IMR-90 (cell line): ENCODE data around the gene INPP5A. TPM values are rescaled to one million over a fixed set of nuclear protein-coding genes. Genes with fewer than 3 reads are reported as not detected.

ENCODE experiments used
- ATAC-seq: fragments of 200-7000 bp; cut with Tn5 transposase; 2 replicates; pipeline ENCODE4 v1.9.1; 2020; ENCODE audit warnings: low read depth, mild to moderate bottlenecking, moderate library complexity
- BruUV-seq: library from RNA; stranded (reverse); fragments of 400-500 nt; replicated peaks from 2 replicates; lab custom pipeline; 2021; lab: Mats Ljungman, UMichigan
- CTCF ChIA-PET: fragments of 300-600 bp; formaldehyde crosslinking; extraction: SDS; loops from one replicate; lab custom pipeline; 2021; ENCODE audit warnings: antibody characterized with exemption; lab: Yijun Ruan, JAX
- POLR2A ChIA-PET: fragments of 300-600 bp; sonication (Branson Sonifier 250); formaldehyde crosslinking; loops from one replicate; lab custom pipeline; 2022; ENCODE audit warnings: antibody characterized with exemption; ENCODE audit not compliant: unreplicated experiment; lab: Charles Lee
- DNase-seq: peaks from one replicate; pipeline ENCODE4 v3.0.0; 2013
- H2AFZ ChIP-seq: replicated peaks from 2 replicates; pipeline ENCODE3; 2013; ENCODE audit warnings: low read length, mild to moderate bottlenecking; ENCODE audit not compliant: poor library complexity
- H2AK5ac ChIP-seq: 2 replicates; pipeline ENCODE4 v1.6.1; 2013; ENCODE audit warnings: low read depth, low read length, inconsistent platforms
- H2AK9ac ChIP-seq: replicated peaks from 2 replicates; pipeline ENCODE3; 2013; ENCODE audit warnings: mild to moderate bottlenecking, low read depth, low read length, moderate library complexity; ENCODE audit not compliant: poor library complexity
- H2BK120ac ChIP-seq: 2 replicates; pipeline ENCODE4 v1.6.1; 2013; ENCODE audit warnings: low read depth, low read length, inconsistent platforms
- H2BK15ac ChIP-seq: 3 replicates; pipeline ENCODE4 v1.6.1; 2013; ENCODE audit warnings: low read depth, low read length, inconsistent platforms
- H2BK20ac ChIP-seq: 2 replicates; pipeline ENCODE4 v1.6.1; 2013; ENCODE audit warnings: low read depth, mild to moderate bottlenecking, inconsistent platforms, low read length, moderate library complexity
- H2BK5ac ChIP-seq: 2 replicates; pipeline ENCODE4 v1.6.1; 2013; ENCODE audit warnings: mild to moderate bottlenecking, low read depth, low read length, inconsistent platforms; ENCODE audit not compliant: poor library complexity, severe bottlenecking
- H3K14ac ChIP-seq: replicated peaks from 2 replicates; pipeline ENCODE4 v1.6.1; 2013; ENCODE audit warnings: low read depth, low read length, inconsistent platforms
- H3K18ac ChIP-seq: 2 replicates; pipeline ENCODE4 v1.6.1; 2013; ENCODE audit warnings: low read depth, low read length, control low read depth
- H3K23ac ChIP-seq: 2 replicates; pipeline ENCODE4 v1.6.1; 2013; ENCODE audit warnings: low read depth, low read length, inconsistent platforms
- H3K27ac ChIP-seq: 2 replicates; pipeline ENCODE4 v1.5.1; 2013; ENCODE audit warnings: mild to moderate bottlenecking, control low read depth, low read length; ENCODE audit not compliant: insufficient read depth
- H3K27me3 ChIP-seq: 2 replicates; pipeline ENCODE4 v1.6.1; 2013; ENCODE audit warnings: low read length; ENCODE audit not compliant: control insufficient read depth, insufficient read depth
- H3K36me3 ChIP-seq: 2 replicates; pipeline ENCODE4 v1.6.1; 2013; ENCODE audit warnings: low read length, mixed read lengths; ENCODE audit not compliant: control insufficient read depth, insufficient read depth
- H3K4ac ChIP-seq: 2 replicates; pipeline ENCODE4 v1.6.1; 2013; ENCODE audit warnings: low read depth, low read length, inconsistent platforms
- H3K4me1 ChIP-seq: 2 replicates; pipeline ENCODE4 v1.6.1; 2013; ENCODE audit warnings: low read length, mixed read lengths; ENCODE audit not compliant: control insufficient read depth, insufficient read depth
- H3K4me2 ChIP-seq: 2 replicates; pipeline ENCODE4 v1.6.1; 2013; ENCODE audit warnings: low read depth, mild to moderate bottlenecking, control low read depth, low read length, moderate library complexity
- H3K4me3 ChIP-seq: 2 replicates; pipeline ENCODE4 v1.5.1; 2013; ENCODE audit warnings: low read depth, mild to moderate bottlenecking, control low read depth, low read length, moderate library complexity; ENCODE audit not compliant: insufficient read depth
- H3K56ac ChIP-seq: 2 replicates; pipeline ENCODE4 v1.6.1; 2013; ENCODE audit warnings: low read length, inconsistent platforms; ENCODE audit not compliant: insufficient read depth; ENCODE audit errors: extremely low read depth
- H3K79me1 ChIP-seq, 2 experiments: 2 replicates each; pipeline ENCODE4 v1.6.1; 2013; ENCODE audit warnings: low read length in 2 of 2, inconsistent platforms in 1 of 2, low read depth in 1 of 2
- H3K9ac ChIP-seq: 2 replicates; pipeline ENCODE4 v1.6.1; 2013; ENCODE audit warnings: low read depth, low read length, control low read depth
- H3K9me1 ChIP-seq: 2 replicates; pipeline ENCODE4 v1.6.1; 2013; ENCODE audit warnings: low read length, inconsistent platforms; ENCODE audit not compliant: insufficient read depth
- H3K9me3 ChIP-seq: 2 replicates; pipeline ENCODE4 v1.6.1; 2013; ENCODE audit warnings: low read length; ENCODE audit not compliant: control insufficient read depth, insufficient read depth
- H4K20me1 ChIP-seq: 2 replicates; pipeline ENCODE4 v1.6.1; 2013; ENCODE audit warnings: low read length, inconsistent platforms; ENCODE audit not compliant: insufficient read depth
- H4K5ac ChIP-seq: 2 replicates; pipeline ENCODE4 v1.6.1; 2013; ENCODE audit warnings: mild to moderate bottlenecking, low read depth, low read length, control low read depth
- H4K8ac ChIP-seq, 2 experiments: 2 replicates each; pipeline ENCODE4 v1.6.1; 2013; ENCODE audit warnings: low read depth in 2 of 2, low read length in 2 of 2, control low read depth in 1 of 2, inconsistent platforms in 1 of 2
- H4K91ac ChIP-seq: 2 replicates; pipeline ENCODE4 v1.6.1; 2013; ENCODE audit warnings: low read depth, low read length, inconsistent platforms; ENCODE audit not compliant: insufficient read depth
- FOS ChIP-seq: fragments of 150-350 bp; IDR thresholded peaks from 2 replicates; pipeline ENCODE4 v1.6.1; 2016; ENCODE audit warnings: low read depth, low read length
- RAD21 ChIP-seq: IDR thresholded peaks from 2 replicates; pipeline ENCODE4 v1.6.1; 2012; ENCODE audit warnings: low read length, improper control_type of control experiment
- RFX5 ChIP-seq: IDR thresholded peaks from 2 replicates; pipeline ENCODE4 v1.8.0; 2012; ENCODE audit warnings: low read depth, mild to moderate bottlenecking, low read length, moderate library complexity
- WGBS, 2 experiments: methylation state at CpG; one replicate each; pipeline versions ENCODE4 v1.1.5 to v1.1.7; 2013; ENCODE audit warnings: missing lambda C conversion rate in 2 of 2; ENCODE audit not compliant: insufficient read length in 1 of 2; ENCODE audit errors: extremely low coverage in 2 of 2; 5-methylcytosine and 5-hydroxymethylcytosine counted together
- dilution Hi-C: fragments of 300-500 bp; cut with HindIII; formaldehyde crosslinking; loops from one replicate; pipeline ENCODE4 v1.14.3; 2018; ENCODE audit warnings: low sequenced_read_pairs; ENCODE audit not compliant: unreplicated experiment
- in situ Hi-C: fragments of 300-500 bp; cut with MboI; formaldehyde crosslinking; loops from 3 replicates; pipeline ENCODE4 v1.14.3; 2019; ENCODE audit warnings: low sequenced_read_pairs, inconsistent platforms, mixed read lengths
- intact Hi-C: fragments of 100-400 bp; cut with micrococcal nuclease; formaldehyde crosslinking; loops from 2 replicates; pipeline ENCODE4 v1.10.0; 2022
- polyA plus RNA-seq, 3 experiments: library from polyadenylated mRNA; depleted of rRNA; stranded (reverse); fragments of >200 nt; gene quantifications; 2 replicates each; pipeline ENCODE4 v1.2.3, GENCODE V29; 2012; ENCODE audit warnings: low replicate concordance in 1 of 3
- total RNA-seq: library from RNA; depleted of rRNA; stranded (reverse); fragments of >200 nt; gene quantifications from 2 replicates; pipeline ENCODE4 v1.2.3, GENCODE V29; 2012

INPP5A gene
- total and polyA plus RNA-seq, 2 of the 4 experiments (the other 2 are of a cell fraction) = 21.4 to 36.7 TPM

DNA sequence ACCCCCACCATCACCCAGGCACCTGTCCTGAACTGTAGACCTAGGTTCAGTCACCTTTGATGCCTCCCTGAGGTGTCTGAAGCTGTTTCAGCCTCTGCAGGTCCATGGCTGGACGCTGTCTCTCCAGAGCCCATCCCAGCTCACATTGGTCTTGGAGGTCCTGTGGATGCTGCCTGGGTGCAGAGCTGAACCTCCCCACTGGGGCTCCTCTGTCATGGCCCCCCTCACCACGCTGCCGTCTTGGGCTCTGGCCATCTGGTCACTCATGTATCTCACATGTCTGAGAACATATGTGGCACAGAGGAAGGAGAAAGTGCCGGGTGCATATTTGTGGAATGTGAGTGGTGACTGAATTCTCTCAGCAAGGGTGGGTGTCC, 139.5 kb downstream of the INPP5A start:
- H3K9ac ChIP-seq = no peak overlapping the region
- intact Hi-C loops = no loop called here

More for the DNA sequence above, 139.5 kb downstream of the INPP5A start:
- no peaks in the 10 kb centered on the region for H4K20me1 ChIP-seq
- peaks cover 3% of the 10 kb centered on the region; the same call in 1 of the 2 replicates for H3K9me1 ChIP-seq
- 100% methylated on average over 1 of the region's 4 CpGs; no CpG with 5 or more reads in 1 of the 2 experiments for WGBS, 2 experiments
- no peaks in the 10 kb centered on the region for H3K36me3 ChIP-seq
- no peak for DNase-seq
- no peak overlapping the region for H2BK120ac ChIP-seq
- no peaks in the 10 kb centered on the region for H3K27me3 ChIP-seq
- H2AFZ ChIP-seq = no peak overlapping the region
- peaks cover 18 to 22% of the 10 kb centered on the region in 2 experiments; a peak in 3 of 4 replicates for H3K79me1 ChIP-seq
- H2AK9ac ChIP-seq = no peak overlapping the region
- H3K27ac ChIP-seq = no peak overlapping the region
- H4K91ac ChIP-seq = no peak overlapping the region
- no peak overlapping the region for H4K5ac ChIP-seq
- H3K4me3 ChIP-seq = no peak overlapping the region
- in situ Hi-C loops (no loop called here), dilution Hi-C loops (no loop called here)
- ChIA-PET CTCF (no interaction called here), POLR2A (no interaction called here)
- H3K18ac ChIP-seq = no peak overlapping the region
- H4K8ac ChIP-seq = no peak overlapping the region
- H3K14ac ChIP-seq = no peak overlapping the region
- H3K4me1 ChIP-seq = no peaks in the 10 kb centered on the region
- no peak overlapping the region for H3K56ac ChIP-seq
- H2BK20ac ChIP-seq = no peak overlapping the region
- H3K4me2 ChIP-seq = no peak overlapping the region
- ATAC-seq = no peak
- H3K9me3 ChIP-seq = no peaks in the 10 kb centered on the region
- BruUV-seq = no TSS peak
- TF ChIP-seq RAD21 (no peak), FOS (no peak), RFX5 (no peak)
- H2BK5ac ChIP-seq = no peak overlapping the region
- H3K23ac ChIP-seq = no peak overlapping the region
- no peak overlapping the region for H2BK15ac ChIP-seq
- H3K4ac ChIP-seq = no peak overlapping the region
- H2AK5ac ChIP-seq = no peak overlapping the region
